Mammary epithelial cell (primary cell): Measurements from ENCODE around the gene CEBPE.

Experiments
- CTCF ChIP-seq, 2 donors: IDR thresholded peaks in 1 of 2; conservative IDR thresholded peaks in 1 of 2; 2 replicates each; pipeline ENCODE4 v1.5.1; 2011 to 2012; ENCODE audit warnings: inconsistent platforms in 2 of 2, low read length in 2 of 2, mild to moderate bottlenecking in 2 of 2, control low read depth in 1 of 2, low read depth in 1 of 2; ENCODE audit not compliant: insufficient read depth in 1 of 2; ENCODE audit errors: extremely low read depth in 1 of 2
- EZH2 ChIP-seq: IDR thresholded peaks from 2 replicates; pipeline ENCODE4 v1.6.1; 2012; ENCODE audit warnings: low read length, inconsistent platforms, borderline replicate concordance

DNA sequence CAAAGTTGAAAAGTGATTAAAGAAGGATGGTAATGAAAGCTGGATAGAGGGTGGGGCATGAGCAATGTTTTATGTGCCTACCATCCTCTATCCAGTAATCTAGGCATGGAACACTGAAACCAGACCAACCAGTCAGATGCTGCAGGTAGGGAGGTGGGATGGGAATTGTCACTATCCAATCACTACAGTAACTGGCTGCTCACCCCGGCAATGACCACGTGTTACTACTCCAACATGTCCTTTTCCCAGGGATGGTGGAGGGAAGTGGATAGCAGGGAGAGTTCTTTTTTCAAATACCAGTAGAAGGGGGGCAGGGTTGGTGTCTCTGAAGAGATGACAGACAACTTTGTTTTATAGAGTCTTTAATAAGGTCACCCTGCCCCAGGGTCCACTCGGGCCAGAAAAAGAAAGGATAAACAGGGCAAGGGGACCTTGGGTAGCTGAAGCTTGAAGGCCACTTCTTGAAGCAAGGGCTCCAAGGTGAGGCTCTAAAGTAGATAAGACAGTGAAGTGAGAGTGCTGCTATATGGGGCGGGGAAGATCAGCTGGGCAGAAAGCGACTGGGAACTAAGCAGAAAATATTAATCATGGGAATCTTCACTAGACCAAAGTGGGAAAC, 47.0 kb downstream of the CEBPE start:
- TF ChIP-seq CTCF (conservative IDR thresholded peaks at IDR 0.05 in 1 of 2, IDR thresholded peaks at IDR 0.05 in 1 of 2; ENCODE audit: extremely low read depth in 1 of 2, insufficient read depth in 1 of 2, low read depth in 1 of 2, low read length in 2 of 2) (no peak), EZH2 (no peak)
